Tibial artery (tissue), 4 donors: ENCODE data around the gene COX6A1.

Experiments
- DNase-seq, 2 donors: peaks; one replicate each; pipeline ENCODE4 v3.0.0-alpha.2; 2019
- H3K27ac ChIP-seq, 2 donors: fragments of 200-600 bp; sonication (generic) in 1 of 2; 1 replicate in 1 of 2; 2 replicates in 1 of 2; pipeline ENCODE4 v1.5.1; 2018 to 2019; ENCODE audit warnings: mild to moderate bottlenecking in 1 of 2
- H3K27me3 ChIP-seq, 2 donors: fragments of 200-600 bp; sonication (generic) in 1 of 2; one replicate each; pipeline versions ENCODE4 v1.5.1 to v1.6.0; 2016 to 2019
- H3K36me3 ChIP-seq, 3 donors: fragments of 200-600 bp; sonication (generic) in 2 of 3; one replicate each; pipeline ENCODE4 v1.5.1; 2016 to 2019; ENCODE audit warnings: mild to moderate bottlenecking in 2 of 3
- H3K4me1 ChIP-seq, 4 donors: fragments of 200-600 bp; sonication (generic) in 2 of 4; 1 replicate in 3 of 4; 2 replicates in 1 of 4; pipeline ENCODE4 v1.5.1; 2016 to 2019
- H3K4me3 ChIP-seq, 2 donors: fragments of 200-600 bp; sonication (generic) in 1 of 2; 1 replicate in 1 of 2; 2 replicates in 1 of 2; pipeline ENCODE4 v1.5.1; 2018 to 2019; ENCODE audit warnings: mild to moderate bottlenecking in 2 of 2
- H3K9me3 ChIP-seq, 3 donors: fragments of 200-600 bp; sonication (generic) in 1 of 3; one replicate each; pipeline ENCODE4 v1.5.1; 2016 to 2019
- intact Hi-C: fragments of 100-400 bp; cut with DNase I; formaldehyde crosslinking; loops from one replicate; pipeline ENCODE4 v1.15.0; 2023; ENCODE audit warnings: low total_unique reads
- TF ChIP-seq, protein P1 (sequence below), 2 experiments: fragments of 200-600 bp in 1 of 2; fragments of 450-650 bp in 1 of 2; IDR thresholded peaks; one replicate each; pipeline ENCODE4 v1.5.1; 2017 to 2019; ENCODE audit warnings: antibody characterized with exemption in 2 of 2, mild to moderate bottlenecking in 1 of 2, moderate library complexity in 1 of 2

Gene COX6A1

GRCh38 chr12:120397824-120398540 lies 39.9 kb upstream of the COX6A1 start:
- TF ChIP-seq, protein P1, sequence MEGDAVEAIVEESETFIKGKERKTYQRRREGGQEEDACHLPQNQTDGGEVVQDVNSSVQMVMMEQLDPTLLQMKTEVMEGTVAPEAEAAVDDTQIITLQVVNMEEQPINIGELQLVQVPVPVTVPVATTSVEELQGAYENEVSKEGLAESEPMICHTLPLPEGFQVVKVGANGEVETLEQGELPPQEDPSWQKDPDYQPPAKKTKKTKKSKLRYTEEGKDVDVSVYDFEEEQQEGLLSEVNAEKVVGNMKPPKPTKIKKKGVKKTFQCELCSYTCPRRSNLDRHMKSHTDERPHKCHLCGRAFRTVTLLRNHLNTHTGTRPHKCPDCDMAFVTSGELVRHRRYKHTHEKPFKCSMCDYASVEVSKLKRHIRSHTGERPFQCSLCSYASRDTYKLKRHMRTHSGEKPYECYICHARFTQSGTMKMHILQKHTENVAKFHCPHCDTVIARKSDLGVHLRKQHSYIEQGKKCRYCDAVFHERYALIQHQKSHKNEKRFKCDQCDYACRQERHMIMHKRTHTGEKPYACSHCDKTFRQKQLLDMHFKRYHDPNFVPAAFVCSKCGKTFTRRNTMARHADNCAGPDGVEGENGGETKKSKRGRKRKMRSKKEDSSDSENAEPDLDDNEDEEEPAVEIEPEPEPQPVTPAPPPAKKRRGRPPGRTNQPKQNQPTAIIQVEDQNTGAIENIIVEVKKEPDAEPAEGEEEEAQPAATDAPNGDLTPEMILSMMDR (IDR thresholded peaks at IDR 0.05): no peak
- Histone ChIP-seq H3K27ac (no peak overlapping the region), H3K27me3 (peaks cover 0 to 75% of the 10 kb centered on the region in 2 donors), H3K36me3 (no peaks in the 10 kb centered on the region), H3K9me3 (no peaks in the 10 kb centered on the region), H3K4me3 (no peak overlapping the region), H3K4me1 (no peaks in the 10 kb centered on the region)
- intact Hi-C loops: no loop called here
- no peak for DNase-seq

GRCh38 chr12:120399531-120399930 lies 38.4 kb upstream of the COX6A1 start:
- Histone ChIP-seq H3K36me3 (no peaks in the 10 kb centered on the region), H3K27ac (no peak overlapping the region), H3K9me3 (no peaks in the 10 kb centered on the region), H3K4me1 (no peaks in the 10 kb centered on the region), H3K4me3 (no peak overlapping the region), H3K27me3 (peaks cover 0 to 67% of the 10 kb centered on the region in 2 donors)
- intact Hi-C loops: no loop called here
- no peak for DNase-seq
- TF ChIP-seq, protein P1 (IDR thresholded peaks at IDR 0.05): no peak

GRCh38 chr12:120402217-120402616 lies 35.7 kb upstream of the COX6A1 start:
- intact Hi-C loops: no loop called here
- no peaks in the 10 kb centered on the region for H3K4me1 ChIP-seq
- H3K27ac ChIP-seq: no peak overlapping the region
- TF ChIP-seq, protein P1 (IDR thresholded peaks at IDR 0.05): no peak
- no peaks in the 10 kb centered on the region for H3K36me3 ChIP-seq
- H3K27me3 ChIP-seq: peaks cover 0 to 48% of the 10 kb centered on the region in 2 donors
- no peak for DNase-seq
- H3K9me3 ChIP-seq: no peaks in the 10 kb centered on the region
- H3K4me3 ChIP-seq: no peak overlapping the region

DNA sequence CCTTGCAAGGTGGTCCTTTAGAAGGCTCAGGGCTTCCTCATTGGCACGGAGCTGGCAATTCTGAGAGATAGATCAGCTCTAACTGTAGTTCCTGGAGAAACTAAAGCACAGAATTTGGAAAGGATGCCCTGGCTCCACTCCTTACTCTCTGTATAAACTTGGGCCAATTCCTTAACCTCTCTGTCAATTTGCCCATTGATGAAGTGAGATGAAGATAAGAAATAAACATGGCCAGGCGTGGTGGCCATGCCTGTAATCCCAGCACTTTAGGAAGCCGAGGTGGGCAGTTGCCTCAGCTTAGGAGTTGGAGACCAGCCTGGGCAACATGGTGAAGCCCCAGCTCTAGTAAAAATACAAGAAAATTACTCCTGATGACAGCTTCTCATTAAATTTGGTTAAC lies 34.0 kb upstream of the COX6A1 start:
- DNase-seq: no peak
- TF ChIP-seq, protein P1 (IDR thresholded peaks at IDR 0.05): no peak
- H3K9me3 ChIP-seq: no peaks in the 10 kb centered on the region
- H3K27ac ChIP-seq: no peak overlapping the region
- no peaks in the 10 kb centered on the region for H3K4me1 ChIP-seq
- H3K27me3 ChIP-seq: peaks cover 0 to 42% of the 10 kb centered on the region in 2 donors
- no peak overlapping the region for H3K4me3 ChIP-seq
- intact Hi-C loops: no loop called here
- H3K36me3 ChIP-seq: no peaks in the 10 kb centered on the region

DNA sequence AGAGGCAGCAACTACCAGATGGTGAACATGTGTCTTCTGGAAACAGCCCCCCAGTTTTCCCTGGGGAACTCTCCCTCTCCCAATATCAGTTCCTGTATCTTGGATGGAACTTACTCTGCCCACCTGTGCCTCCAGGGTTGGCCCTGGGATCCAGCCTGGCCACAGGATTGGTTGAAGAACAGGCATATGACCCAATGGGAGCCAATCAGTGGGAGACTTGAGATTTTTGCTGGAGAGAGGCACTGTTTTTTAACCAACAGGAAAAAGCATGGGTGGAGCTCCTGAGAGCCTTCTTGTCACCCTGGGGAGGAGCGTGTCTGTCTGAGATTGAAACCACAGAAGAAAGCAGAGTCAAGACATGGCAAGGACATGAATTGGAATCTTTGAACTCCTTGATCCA lies 33.6 kb upstream of the COX6A1 start:
- Histone ChIP-seq H3K9me3 (no peaks in the 10 kb centered on the region), H3K4me3 (no peak overlapping the region), H3K4me1 (no peaks in the 10 kb centered on the region), H3K36me3 (no peaks in the 10 kb centered on the region), H3K27ac (no peak overlapping the region), H3K27me3 (peaks cover 0 to 39% of the 10 kb centered on the region in 2 donors)
- intact Hi-C loops: no loop called here
- TF ChIP-seq, protein P1 (IDR thresholded peaks at IDR 0.05): no peak
- DNase-seq: no peak
